Glomerular endothelial cell (primary cell): ENCODE data around the gene SHROOM3. TPM values are rescaled to one million over a fixed set of nuclear protein-coding genes. Genes with fewer than 3 reads are reported as not detected.

ENCODE experiments used
- total RNA-seq: library from RNA; depleted of rRNA; stranded (reverse); fragments of >200 nt; gene quantifications from 2 replicates; pipeline ENCODE4 v1.2.3, GENCODE V29; 2015

Gene SHROOM3
- total RNA-seq, 1 donor from 2014 or later, result 3.8 TPM

Other genes with a start within 250 kb of the SHROOM3 start
- 154 and 216 TPM in 2 replicates for gene SCARB2, start 221.4 kb upstream of the SHROOM3 start, total RNA-seq
- 0.44 TPM in 1 of 2 replicates, not detected in the other for gene FAM47E, start 183.5 kb upstream of the SHROOM3 start, total RNA-seq
- gene STBD1, start 128.5 kb upstream of the SHROOM3 start, total RNA-seq, result 3.5 and 4.3 TPM in 2 replicates
- not detected in 2 replicates for gene CCDC158, start 14.1 kb upstream of the SHROOM3 start, total RNA-seq